ENCODE data around the gene ZXDC.

Gene ZXDC

DNA sequence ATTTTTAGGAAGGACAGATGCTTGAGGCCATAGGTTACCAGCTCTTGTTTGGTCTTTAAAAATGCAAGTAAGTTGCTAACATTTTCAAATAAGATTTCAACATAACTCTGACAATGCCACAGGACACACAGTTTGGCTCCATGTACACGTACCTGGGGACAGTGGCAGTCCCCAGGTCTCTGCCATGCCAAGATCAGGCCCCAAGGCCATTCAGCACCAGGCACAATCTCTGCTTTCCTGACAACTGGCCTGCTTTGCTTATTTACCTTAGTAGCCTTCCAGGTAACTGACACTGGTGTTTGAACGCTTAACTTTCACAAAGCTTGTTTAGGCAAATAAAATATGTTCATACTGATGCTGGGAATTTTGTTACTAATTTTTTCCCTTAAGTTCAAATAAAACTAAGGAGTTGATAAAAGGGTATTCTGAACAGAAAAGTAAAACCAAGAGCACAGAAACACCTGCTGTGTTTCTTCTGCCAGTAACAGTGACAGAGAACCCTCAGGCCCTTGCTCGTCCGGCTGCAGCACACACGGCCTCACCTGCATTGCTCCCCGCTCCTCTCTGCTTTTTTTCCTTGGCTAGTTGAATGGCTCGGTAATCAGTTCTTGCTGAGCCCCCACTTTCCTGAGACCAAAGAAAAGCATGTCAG is 16.5 kb downstream of the ZXDC start:
- DNase-seq (ENCODE audit: extremely low read depth in 1 of 2, low read depth in 1 of 2): no peak

GRCh38 chr3:126456766-126457388 is 18.8 kb downstream of the ZXDC start:
- DNase-seq (ENCODE audit: extremely low read depth in 1 of 2, low read depth in 1 of 2): no peak

DNA sequence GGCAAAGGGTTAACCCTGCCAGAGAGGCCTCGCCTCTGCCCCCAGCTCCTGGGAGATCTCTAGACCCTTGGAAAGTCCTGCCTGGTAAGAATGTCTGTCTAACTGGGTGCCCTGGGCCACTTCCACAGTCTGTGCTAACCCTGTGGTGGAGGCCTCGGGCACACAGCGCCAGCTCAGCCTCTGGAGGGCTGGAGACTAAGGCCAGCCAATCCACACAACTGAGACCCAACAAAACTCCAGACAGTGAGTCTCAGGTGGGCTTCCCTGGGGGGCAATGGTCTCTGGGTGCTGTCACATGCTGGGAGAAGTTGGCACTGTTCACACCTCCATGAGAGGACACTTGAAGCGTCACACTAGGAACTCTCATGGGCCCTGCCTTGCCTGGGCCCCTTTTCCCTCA is 19.5 kb downstream of the ZXDC start:
- DNase-seq (ENCODE audit: extremely low read depth in 1 of 2, low read depth in 1 of 2): no peak

GRCh38 chr3:126454437-126455198 is 21.1 kb downstream of the ZXDC start:
- no peak for DNase-seq (ENCODE audit: extremely low read depth in 1 of 2, low read depth in 1 of 2)

- no peak for DNase-seq (ENCODE audit: extremely low read depth in 1 of 2, low read depth in 1 of 2)
These were observed 21.7 kb downstream of the ZXDC start for GRCh38 chr3:126454025-126454424.

DNA sequence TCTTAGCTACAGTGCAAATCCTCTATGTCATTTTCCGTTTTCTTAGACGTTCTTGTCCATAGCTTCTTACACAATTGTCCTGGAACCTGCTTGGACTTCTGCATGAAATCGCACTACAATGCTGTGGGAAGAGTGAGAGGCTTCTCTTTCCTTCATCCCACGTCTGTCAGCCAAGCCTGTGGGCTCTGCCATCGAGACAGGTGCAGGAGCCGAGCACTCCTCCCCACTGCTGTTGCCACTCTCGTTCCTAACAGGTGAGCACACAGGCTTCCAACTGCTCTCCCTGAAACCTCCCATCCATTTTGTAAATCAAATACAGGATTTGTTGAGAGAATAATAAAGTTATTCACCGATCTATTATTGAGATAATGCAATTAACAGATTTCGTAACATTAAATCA is 23.5 kb downstream of the ZXDC start:
- no peak for DNase-seq (ENCODE audit: extremely low read depth in 1 of 2, low read depth in 1 of 2)

DNA sequence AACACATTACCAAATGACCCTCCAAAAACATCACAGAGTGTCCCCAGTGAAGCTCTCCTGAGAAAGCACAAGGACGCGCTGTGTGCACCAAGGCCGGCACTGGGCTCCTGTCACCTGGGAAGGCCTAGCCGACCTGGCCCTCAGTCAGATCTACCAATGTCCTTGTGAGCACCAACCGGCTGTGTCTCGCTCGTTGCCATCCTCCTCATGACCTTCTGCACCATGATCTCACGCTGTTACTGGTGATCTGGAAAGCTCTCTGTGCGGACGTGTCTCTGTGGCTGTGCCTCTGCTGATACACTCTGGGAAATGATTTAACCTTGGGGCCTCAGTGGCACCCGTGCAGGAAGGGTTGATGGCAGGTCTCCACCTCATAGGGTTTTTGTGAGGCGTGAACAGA is 24.2 kb downstream of the ZXDC start:
- DNase-seq (ENCODE audit: extremely low read depth in 1 of 2, low read depth in 1 of 2): no peak

DNA sequence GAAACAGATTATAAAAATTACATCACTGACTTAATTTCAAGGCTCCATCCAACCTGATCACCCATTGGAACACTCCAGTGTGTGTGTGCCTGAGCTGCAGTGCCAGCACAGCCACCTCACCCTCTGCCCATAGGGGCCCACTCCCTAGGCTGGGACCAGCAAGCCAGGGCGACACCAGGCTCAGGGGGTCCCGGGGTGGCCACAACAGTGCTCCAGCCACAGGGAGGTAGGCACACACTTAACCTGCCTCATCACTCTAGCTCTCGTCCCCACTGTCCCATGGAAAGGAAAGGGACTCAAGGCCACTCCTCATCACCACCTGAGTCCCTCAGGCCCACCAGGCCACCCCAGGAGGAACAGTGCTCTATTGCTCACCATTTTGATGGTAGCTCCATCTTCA is 24.9 kb downstream of the ZXDC start:
- DNase-seq (ENCODE audit: extremely low read depth in 1 of 2, low read depth in 1 of 2): no peak

GRCh38 chr3:126450219-126450618 is 25.5 kb downstream of the ZXDC start:
- DNase-seq (ENCODE audit: extremely low read depth in 1 of 2, low read depth in 1 of 2): no peak

DNA sequence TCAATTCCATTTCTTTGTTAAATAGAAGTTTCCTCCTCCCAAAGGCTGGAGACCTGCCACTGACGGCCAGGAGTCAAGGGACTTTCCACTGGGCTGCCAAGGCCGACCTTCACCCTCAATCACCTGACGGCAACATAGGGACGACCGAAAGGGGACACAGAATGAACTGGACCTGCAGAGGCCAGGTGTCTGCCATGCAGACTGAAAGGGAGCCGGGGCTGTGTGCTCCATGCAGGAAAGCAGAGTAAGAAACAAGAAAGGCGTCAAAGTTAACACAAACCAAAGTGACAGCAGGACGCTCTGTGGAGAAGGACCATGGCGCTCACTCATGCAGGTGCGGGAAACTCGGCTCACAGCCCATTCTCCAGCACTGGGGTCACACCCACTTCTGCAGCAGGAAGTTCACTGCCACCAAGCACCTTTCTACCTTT is 26.1 kb downstream of the ZXDC start:
- no peak for DNase-seq (ENCODE audit: extremely low read depth in 1 of 2, low read depth in 1 of 2)

DNA sequence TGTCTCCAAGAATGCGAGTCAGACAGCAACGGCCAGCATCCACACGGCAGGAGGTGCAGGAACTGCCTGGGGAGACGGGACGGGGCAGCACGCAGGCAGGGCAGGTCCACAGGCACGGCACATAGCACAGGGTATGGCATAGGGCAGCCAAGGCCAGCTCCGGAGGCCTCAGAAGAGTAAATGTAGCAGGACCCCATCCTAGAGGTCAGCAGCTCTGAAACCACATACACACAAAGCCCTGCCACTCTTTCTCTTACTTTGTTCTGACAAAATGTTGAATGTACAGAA is 26.9 kb downstream of the ZXDC start:
- no peak for DNase-seq (ENCODE audit: extremely low read depth in 1 of 2, low read depth in 1 of 2)

GRCh38 chr3:126448136-126448892 is 27.4 kb downstream of the ZXDC start:
- DNase-seq (ENCODE audit: extremely low read depth in 1 of 2, low read depth in 1 of 2): no peak

GRCh38 chr3:126447456-126448106 is 28.1 kb downstream of the ZXDC start:
- DNase-seq (ENCODE audit: extremely low read depth in 1 of 2, low read depth in 1 of 2): no peak

GRCh38 chr3:126446791-126447190 is 28.9 kb downstream of the ZXDC start:
- DNase-seq (ENCODE audit: extremely low read depth in 1 of 2, low read depth in 1 of 2): no peak

- no peak for DNase-seq (ENCODE audit: extremely low read depth in 1 of 2, low read depth in 1 of 2)
These were observed 29.4 kb downstream of the ZXDC start for GRCh38 chr3:126446301-126446700.

GRCh38 chr3:126445506-126445905 is 30.2 kb downstream of the ZXDC start:
- no peak for DNase-seq (ENCODE audit: extremely low read depth in 1 of 2, low read depth in 1 of 2)

DNA sequence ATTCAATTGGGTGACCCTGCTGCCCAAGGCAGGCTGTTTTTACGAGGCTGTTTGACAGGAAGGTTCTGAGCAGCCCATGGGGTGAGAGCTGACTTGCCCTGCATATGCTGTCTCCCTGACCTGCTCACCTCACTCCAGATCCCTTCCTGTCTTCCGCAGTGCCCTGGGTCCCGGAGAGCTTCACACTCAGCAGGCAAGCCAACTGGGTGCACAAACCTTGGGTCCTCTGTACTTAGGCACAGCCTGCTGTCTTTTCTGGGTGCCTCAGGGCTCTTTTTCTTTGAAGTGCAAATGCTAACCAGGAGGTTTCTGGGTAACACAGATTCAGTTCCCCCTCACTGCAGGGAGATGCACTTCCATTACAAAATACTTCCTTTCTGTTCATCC is 32.8 kb downstream of the ZXDC start:
- DNase-seq (ENCODE audit: extremely low read depth in 1 of 2, low read depth in 1 of 2): no peak

DNA sequence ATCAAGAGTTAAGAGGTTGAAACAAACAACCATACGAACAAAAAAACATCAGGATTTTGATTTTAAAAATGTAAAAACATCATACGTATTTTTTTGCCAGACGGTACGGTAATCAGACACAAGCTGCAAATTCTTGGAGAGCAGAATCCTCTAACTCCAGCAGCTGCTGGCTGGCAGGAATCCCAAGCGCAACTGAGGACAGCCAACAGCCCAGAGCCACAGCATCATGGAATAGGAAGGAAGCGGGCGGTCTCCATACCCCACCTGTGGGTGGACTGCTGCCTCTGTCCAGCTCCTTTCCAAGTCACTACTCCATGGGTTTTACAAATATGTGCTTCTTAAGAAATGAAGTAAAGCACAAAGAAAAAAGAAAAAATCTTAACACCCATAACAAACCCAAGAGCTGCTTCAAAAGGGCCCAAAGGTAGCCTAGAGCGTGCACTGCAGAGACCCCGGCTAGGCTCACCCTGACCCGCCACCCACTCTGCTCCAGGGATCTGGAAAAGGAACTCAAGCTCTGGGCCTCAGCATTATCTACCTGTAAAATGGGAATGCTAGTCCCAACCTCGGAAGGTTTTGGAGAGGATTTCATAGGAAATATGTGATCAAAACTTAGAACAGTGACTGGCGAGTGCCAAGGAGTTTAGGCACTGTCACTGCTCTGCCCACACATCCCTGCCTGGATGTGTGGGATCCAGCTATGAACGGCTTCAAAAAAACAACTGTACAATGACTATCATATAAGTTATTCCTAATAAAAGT is 33.4 kb downstream of the ZXDC start:
- no peak for DNase-seq (ENCODE audit: extremely low read depth in 1 of 2, low read depth in 1 of 2)

- no peak for DNase-seq (ENCODE audit: extremely low read depth in 1 of 2, low read depth in 1 of 2)
These were observed 34.3 kb downstream of the ZXDC start for GRCh38 chr3:126441256-126441880.

- DNase-seq (ENCODE audit: extremely low read depth in 1 of 2, low read depth in 1 of 2): no peak
These were observed 35.0 kb downstream of the ZXDC start for GRCh38 chr3:126440709-126440995.

Measured in activated CD8-positive, alpha-beta memory T cell treated with anti-CD3 and anti-CD28 coated beads for 1 hour (primary cell).